Endothelial cell of umbilical vein (primary cell): ENCODE measurements around the gene TTLL12. TPM values are rescaled to one million over a fixed set of nuclear protein-coding genes. Genes with fewer than 3 reads are reported as not detected.

ENCODE experiments used
- BruUV-seq: library from RNA; stranded (reverse); fragments of 400-500 nt; replicated peaks from 2 replicates; lab custom pipeline; 2021; lab: Mats Ljungman, UMichigan
- CTCF ChIA-PET: fragments of 300-600, 350-600 bp; sonication (Branson Sonifier 250); formaldehyde crosslinking; loops from one replicate; lab custom pipeline; 2021; ENCODE audit warnings: antibody characterized with exemption, inconsistent platforms; lab: Charles Lee
- POLR2A ChIA-PET: fragments of 300-600, 350-600 bp; sonication (Branson Sonifier 250); formaldehyde crosslinking; loops from one replicate; lab custom pipeline; 2021; ENCODE audit warnings: antibody characterized with exemption, inconsistent platforms; lab: Charles Lee
- DNase-seq: peaks from one replicate; pipeline ENCODE4 v3.0.0-alpha.2; 2011; ENCODE audit warnings: low read depth, low spot score
- FAIRE-seq: peaks from 2 replicates; lab custom pipeline; 2011; peaks lifted over from hg19 to GRCh38; lab: Jason Lieb, UNC
- H2AFZ ChIP-seq: 2 replicates; pipeline ENCODE4 v1.6.0; 2012; ENCODE audit warnings: low read depth, low read length, control low read depth, inconsistent platforms
- H3K27ac ChIP-seq: 2 replicates; pipeline ENCODE4 v1.5.1; 2011; ENCODE audit warnings: low read depth, mild to moderate bottlenecking, control low read depth, low read length, moderate library complexity; ENCODE audit not compliant: insufficient read depth
- H3K27me3 ChIP-seq, 2 experiments: 2 replicates each; pipeline versions ENCODE4 v1.6.0 to v1.6.1; 2011; ENCODE audit warnings: low read length in 2 of 2, mixed read lengths in 1 of 2; ENCODE audit not compliant: control insufficient read depth in 2 of 2, insufficient read depth in 2 of 2
- H3K36me3 ChIP-seq, 2 experiments: 2 replicates in 1 of 2; 3 replicates in 1 of 2; pipeline ENCODE4 v1.5.1; 2011; ENCODE audit warnings: low read length in 2 of 2, mild to moderate bottlenecking in 1 of 2, moderate library complexity in 1 of 2; ENCODE audit not compliant: control insufficient read depth in 2 of 2, insufficient read depth in 2 of 2; ENCODE audit errors: extremely low read depth in 1 of 2
- H3K4me1 ChIP-seq: 3 replicates; pipeline ENCODE4 v1.5.1; 2011; ENCODE audit warnings: mild to moderate bottlenecking, low read length; ENCODE audit not compliant: control insufficient read depth, insufficient read depth; ENCODE audit errors: extremely low read depth
- H3K4me2 ChIP-seq: 2 replicates; pipeline ENCODE4 v1.6.1; 2011; ENCODE audit warnings: low read length, control low read depth, mixed read lengths; ENCODE audit not compliant: insufficient read depth
- H3K4me3 ChIP-seq, 3 experiments: fragments of 200-600 bp in 1 of 3; sonication (generic), shearing (Covaris generic) in 1 of 3; replicated peaks in 1 of 3; 2 replicates each; pipeline ENCODE4 v1.5.1; 2011 to 2016; ENCODE audit warnings: control low read depth in 3 of 3, low read length in 3 of 3, mild to moderate bottlenecking in 2 of 3, inconsistent platforms in 1 of 3, low read depth in 1 of 3, moderate library complexity in 1 of 3; ENCODE audit not compliant: insufficient read depth in 1 of 3
- H3K79me2 ChIP-seq: 2 replicates; pipeline ENCODE4 v1.6.0; 2012; ENCODE audit warnings: low read length, inconsistent platforms; ENCODE audit not compliant: control insufficient read depth, insufficient read depth
- H3K9ac ChIP-seq: replicated peaks from 2 replicates; pipeline ENCODE3; 2011; ENCODE audit warnings: low read length, control low read depth; ENCODE audit not compliant: insufficient read depth; ENCODE audit errors: extremely low read depth
- H3K9me1 ChIP-seq: replicated peaks from 3 replicates; pipeline ENCODE4 v1.6.0; 2011; ENCODE audit warnings: mild to moderate bottlenecking, low read length; ENCODE audit not compliant: control insufficient read depth, insufficient read depth; ENCODE audit errors: extremely low read depth
- H3K9me3 ChIP-seq: replicated peaks from 2 replicates; pipeline ENCODE4 v1.5.1; 2012; ENCODE audit warnings: low read length, inconsistent platforms; ENCODE audit not compliant: control insufficient read depth, insufficient read depth
- H4K20me1 ChIP-seq: replicated peaks from 2 replicates; pipeline ENCODE3; 2011; ENCODE audit warnings: mild to moderate bottlenecking, low read length; ENCODE audit not compliant: control insufficient read depth, insufficient read depth; ENCODE audit errors: extremely low read depth
- CTCF ChIP-seq, 2 donors: IDR thresholded peaks; 1 replicate in 1 of 2; 2 replicates in 1 of 2; pipeline ENCODE4 v1.5.1; 2011; ENCODE audit warnings: low read length in 2 of 2, mild to moderate bottlenecking in 2 of 2, moderate library complexity in 2 of 2, control low read depth in 1 of 2, inconsistent platforms in 1 of 2, low read depth in 1 of 2; ENCODE audit not compliant: insufficient read depth in 1 of 2; ENCODE audit errors: extremely low read depth in 1 of 2
- EZH2 ChIP-seq: IDR thresholded peaks from 2 replicates; pipeline ENCODE4 v1.6.1; 2012; ENCODE audit warnings: borderline replicate concordance, low read depth, mild to moderate bottlenecking, moderate library complexity, low read length, inconsistent platforms; ENCODE audit not compliant: severe bottlenecking
- FOS ChIP-seq: IDR thresholded peaks from 2 replicates; pipeline ENCODE4 v1.6.1; 2011; ENCODE audit warnings: mild to moderate bottlenecking, low read length, moderate library complexity, borderline replicate concordance; ENCODE audit not compliant: insufficient read depth
- GATA2 ChIP-seq: IDR thresholded peaks from 2 replicates; pipeline ENCODE4 v1.7.0; 2011; ENCODE audit warnings: low read depth, mild to moderate bottlenecking, moderate library complexity, mixed read lengths, low read length; ENCODE audit not compliant: insufficient read length, insufficient read depth
- JUN ChIP-seq: IDR thresholded peaks from 2 replicates; pipeline ENCODE4 v1.6.1; 2011; ENCODE audit warnings: borderline replicate concordance, low read depth; ENCODE audit not compliant: insufficient read length, insufficient read depth
- MAX ChIP-seq: IDR thresholded peaks from 2 replicates; pipeline ENCODE4 v1.6.1; 2011; ENCODE audit not compliant: insufficient read depth, insufficient read length
- MYC ChIP-seq: IDR thresholded peaks from one replicate; pipeline ENCODE4 v1.6.1; 2011; ENCODE audit warnings: mild to moderate bottlenecking, low read depth, low read length
- POLR2A ChIP-seq: IDR thresholded peaks from 2 replicates; pipeline ENCODE4 v1.6.1; 2012; ENCODE audit warnings: low read depth, mild to moderate bottlenecking, control low read depth, low read length
- POLR2AphosphoS5 ChIP-seq: IDR thresholded peaks from 2 replicates; pipeline ENCODE4 v1.6.1; 2012; ENCODE audit warnings: low read depth, mild to moderate bottlenecking, control low read depth, low read length, moderate library complexity; ENCODE audit not compliant: insufficient read depth
- dilution Hi-C: fragments of 300-500 bp; cut with MboI; formaldehyde crosslinking; loops from one replicate; pipeline ENCODE4 v1.15.0; 2019; ENCODE audit warnings: low sequenced_read_pairs; ENCODE audit not compliant: extremely low pct_ligation_motif_present
- intact Hi-C: fragments of 100-400 bp; cut with micrococcal nuclease; formaldehyde crosslinking; loops from one replicate; pipeline ENCODE4 v1.10.0; 2022
- polyA plus RNA-seq, 4 experiments: library from polyadenylated mRNA; depleted of rRNA in 3 of 4; stranded (reverse) in 3 of 4; unstranded in 1 of 4; fragments of >200 nt; gene quantifications; 2 replicates each; pipeline versions ENCODE4 v1.2.1 to v1.2.3, GENCODE V29; 2011 to 2012; ENCODE audit warnings: missing spikeins in 1 of 4
- total RNA-seq: library from RNA; stranded (reverse); gene quantifications from 2 replicates; pipeline ENCODE4 v1.2.3, GENCODE V29; 2021

Gene TTLL12
- total and polyA plus RNA-seq, 2 donors (not counting 3 experiments of a cell fraction or from before 2014, with no cell fraction given): 26.2 to 36.5 TPM

- no peaks in the 10 kb centered on the region for H3K36me3 ChIP-seq
- no peaks in the 10 kb centered on the region for H3K4me1 ChIP-seq
- CTCF ChIA-PET: interaction anchor here (1.7 kb wide), 1 partner anchor 21 kb away, joined by 4 read pairs; no protein-coding TSS in a partner anchor
- dilution Hi-C loops: no loop called here
- no peak overlapping the region for H3K4me2 ChIP-seq
- H3K79me2 ChIP-seq: no peaks in the 10 kb centered on the region
- FAIRE-seq: no peak
- no peaks in the 10 kb centered on the region for H3K27me3 ChIP-seq
- TF ChIP-seq EZH2 (no peak), MAX (no peak), POLR2A (no peak), GATA2 (no peak), MYC (no peak), JUN (no peak), POLR2AphosphoS5 (no peak), FOS (no peak), CTCF (IDR thresholded peaks at IDR 0.05; ENCODE audit: extremely low read depth in 1 of 2, insufficient read depth in 1 of 2, low read depth in 1 of 2, low read length in 2 of 2) (no peak)
- BruUV-seq: no TSS peak
- POLR2A ChIA-PET: no interaction called here
- no peaks in the 10 kb centered on the region for H3K9me3 ChIP-seq
- no peak overlapping the region for H3K27ac ChIP-seq
- no peak overlapping the region for H3K9ac ChIP-seq
- H4K20me1 ChIP-seq: no peaks in the 10 kb centered on the region
- no peak overlapping the region for H3K4me3 ChIP-seq
- DNase-seq: no peak
- H3K9me1 ChIP-seq: no peaks in the 10 kb centered on the region
- H2AFZ ChIP-seq: no peak overlapping the region
- intact Hi-C loops: no loop called here
Observed at GRCh38 chr22:43207849-43208702, 21.1 kb upstream of the TTLL12 start.
